ENCODE data around the gene CA10.

The CA10 gene

GRCh38 chr17:52071712-52072111 lies 86.8 kb downstream of the CA10 start:
- DNase-seq (ENCODE audit: extremely low spot score, insufficient read length, low read depth): no peak
- no peak for FAIRE-seq

- DNase-seq (ENCODE audit: extremely low spot score, insufficient read length, low read depth) (no peak), FAIRE-seq (no peak)
Observed at GRCh38 chr17:52064791-52065211, 93.7 kb downstream of the CA10 start.

- FAIRE-seq (no peak), DNase-seq (ENCODE audit: extremely low spot score, insufficient read length, low read depth) (no peak)
Observed at GRCh38 chr17:52049496-52049895, 109.0 kb downstream of the CA10 start.

- FAIRE-seq (no peak), DNase-seq (ENCODE audit: extremely low spot score, insufficient read length, low read depth) (no peak)
Observed at GRCh38 chr17:52049051-52049450, 109.5 kb downstream of the CA10 start.

- FAIRE-seq: no peak
- DNase-seq (ENCODE audit: extremely low spot score, insufficient read length, low read depth): no peak
Observed at GRCh38 chr17:52048137-52048898, 110.2 kb downstream of the CA10 start.

- DNase-seq (ENCODE audit: extremely low spot score, insufficient read length, low read depth) (no peak), FAIRE-seq (no peak)
Observed at GRCh38 chr17:52047086-52047485, 111.4 kb downstream of the CA10 start.

GRCh38 chr17:52041123-52041617 lies 117.3 kb downstream of the CA10 start:
- FAIRE-seq (no peak), DNase-seq (ENCODE audit: extremely low spot score, insufficient read length, low read depth) (no peak)

GRCh38 chr17:52036416-52036815 lies 122.1 kb downstream of the CA10 start:
- no peak for DNase-seq (ENCODE audit: extremely low spot score, insufficient read length, low read depth)
- FAIRE-seq: no peak

GRCh38 chr17:52035336-52035915 lies 123.1 kb downstream of the CA10 start:
- FAIRE-seq (no peak), DNase-seq (ENCODE audit: extremely low spot score, insufficient read length, low read depth) (no peak)

GRCh38 chr17:52032454-52032853 lies 126.1 kb downstream of the CA10 start:
- DNase-seq (ENCODE audit: extremely low spot score, insufficient read length, low read depth) (no peak), FAIRE-seq (no peak)

GRCh38 chr17:52030052-52030451 lies 128.5 kb downstream of the CA10 start:
- DNase-seq (ENCODE audit: extremely low spot score, insufficient read length, low read depth) (no peak), FAIRE-seq (no peak)

- DNase-seq (ENCODE audit: extremely low spot score, insufficient read length, low read depth) (no peak), FAIRE-seq (no peak)
Observed at GRCh38 chr17:52027620-52028295, 130.8 kb downstream of the CA10 start.

- no peak for FAIRE-seq
- no peak for DNase-seq (ENCODE audit: extremely low spot score, insufficient read length, low read depth)
Observed at GRCh38 chr17:52027081-52027480, 131.4 kb downstream of the CA10 start.

GRCh38 chr17:52026075-52026474 lies 132.4 kb downstream of the CA10 start:
- DNase-seq (ENCODE audit: extremely low spot score, insufficient read length, low read depth) (no peak), FAIRE-seq (no peak)

GRCh38 chr17:52025236-52025635 lies 133.3 kb downstream of the CA10 start:
- FAIRE-seq: no peak
- no peak for DNase-seq (ENCODE audit: extremely low spot score, insufficient read length, low read depth)

- no peak for FAIRE-seq
- no peak for DNase-seq (ENCODE audit: extremely low spot score, insufficient read length, low read depth)
Observed at GRCh38 chr17:52024300-52024870, 134.1 kb downstream of the CA10 start.

GRCh38 chr17:52011064-52011463 lies 147.4 kb downstream of the CA10 start:
- DNase-seq (ENCODE audit: extremely low spot score, insufficient read length, low read depth) (no peak), FAIRE-seq (no peak)

GRCh38 chr17:51999654-52000053 lies 158.9 kb downstream of the CA10 start:
- FAIRE-seq: no peak

GRCh38 chr17:51997723-51998122 lies 160.8 kb downstream of the CA10 start:
- DNase-seq (ENCODE audit: extremely low spot score, insufficient read length, low read depth) (no peak), FAIRE-seq (no peak)

More at GRCh38 chr17:51999654-52000053, 158.9 kb downstream of the CA10 start:
- DNase-seq (ENCODE audit: extremely low spot score, insufficient read length, low read depth): no peak

GRCh38 chr17:51995797-51996403 lies 162.6 kb downstream of the CA10 start:
- FAIRE-seq: no peak
- DNase-seq (ENCODE audit: extremely low spot score, insufficient read length, low read depth): no peak

Data from GM18507 (cell line).